ENCODE results near the gene ADAMTSL3.

GRCh38 chr15:83670672-83671229, 16.8 kb downstream of the ADAMTSL3 start:
- no peak for TF ChIP-seq CTCF (IDR thresholded peaks at IDR 0.05)
- TF ChIP-seq POLR2AphosphoS5 (IDR thresholded peaks at IDR 0.05) = no peak

Data from esophagus muscularis mucosa (tissue), 3 donors.